Left lobe of liver (tissue), 2 donors: ENCODE measurements around the gene TOM1. TPM values are rescaled to one million over a fixed set of nuclear protein-coding genes. Genes with fewer than 3 reads are reported as not detected.

ENCODE experiments used
- ATAC-seq: fragments of 200-7000 bp; cut with Tn5 transposase; one replicate; pipeline ENCODE4 v1.9.1; 2020; ENCODE audit warnings: mild to moderate bottlenecking, moderate library complexity
- DNase-seq: peaks from one replicate; pipeline ENCODE4 v3.0.0-alpha.2; 2020; ENCODE audit warnings: low spot score
- total RNA-seq: library from RNA; stranded (reverse); gene quantifications from one replicate; pipeline ENCODE4 v1.2.1, GENCODE V29; 2021
- donor health status: DM: no; HTN: no; CAD: no; lungs with moderate emphysema.
- donor health status: DM: no; HTN: yes; CAD: no.

TOM1 gene
- total RNA-seq, 1 donor from 2014 or later = 49.1 TPM

DNA sequence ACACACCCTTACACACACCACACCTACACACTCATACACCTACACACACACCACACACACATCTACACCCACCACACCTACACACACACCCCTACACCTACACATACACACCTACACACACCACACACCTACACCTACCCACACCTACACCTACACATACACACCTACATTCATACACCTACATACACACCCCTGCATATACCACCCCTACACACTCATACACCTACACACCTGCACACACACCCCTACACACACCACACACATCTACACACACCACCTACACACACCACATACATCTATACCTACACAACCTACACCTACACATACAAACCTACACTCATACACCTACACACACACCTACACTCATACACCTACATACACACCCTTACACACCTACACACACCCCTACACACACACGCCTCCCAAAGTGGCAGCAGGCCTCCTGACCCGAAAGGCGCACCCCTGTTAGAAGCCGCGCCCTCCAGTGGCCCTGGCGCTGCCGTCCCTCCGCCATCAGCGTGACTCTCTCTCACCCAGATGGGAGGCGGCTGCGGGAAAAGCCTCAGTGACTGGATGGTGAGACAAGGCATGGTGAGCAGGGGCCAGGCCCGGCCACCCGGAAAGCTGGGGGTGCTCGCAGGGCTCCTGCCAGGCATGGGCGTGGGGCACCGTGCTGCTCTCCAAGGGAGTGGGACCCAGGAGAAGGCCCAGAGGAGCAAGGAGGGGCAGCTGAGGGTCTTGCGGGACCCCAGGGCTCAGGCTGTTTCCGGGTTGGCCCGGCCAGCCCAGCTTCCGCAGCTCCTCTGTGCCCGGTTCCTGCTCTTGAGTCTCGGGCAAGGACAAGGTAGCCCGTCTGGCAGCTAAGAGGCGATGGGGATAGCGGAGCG, 44.2 kb downstream of the TOM1 start:
- ATAC-seq (no peak), DNase-seq (no peak)

DNA sequence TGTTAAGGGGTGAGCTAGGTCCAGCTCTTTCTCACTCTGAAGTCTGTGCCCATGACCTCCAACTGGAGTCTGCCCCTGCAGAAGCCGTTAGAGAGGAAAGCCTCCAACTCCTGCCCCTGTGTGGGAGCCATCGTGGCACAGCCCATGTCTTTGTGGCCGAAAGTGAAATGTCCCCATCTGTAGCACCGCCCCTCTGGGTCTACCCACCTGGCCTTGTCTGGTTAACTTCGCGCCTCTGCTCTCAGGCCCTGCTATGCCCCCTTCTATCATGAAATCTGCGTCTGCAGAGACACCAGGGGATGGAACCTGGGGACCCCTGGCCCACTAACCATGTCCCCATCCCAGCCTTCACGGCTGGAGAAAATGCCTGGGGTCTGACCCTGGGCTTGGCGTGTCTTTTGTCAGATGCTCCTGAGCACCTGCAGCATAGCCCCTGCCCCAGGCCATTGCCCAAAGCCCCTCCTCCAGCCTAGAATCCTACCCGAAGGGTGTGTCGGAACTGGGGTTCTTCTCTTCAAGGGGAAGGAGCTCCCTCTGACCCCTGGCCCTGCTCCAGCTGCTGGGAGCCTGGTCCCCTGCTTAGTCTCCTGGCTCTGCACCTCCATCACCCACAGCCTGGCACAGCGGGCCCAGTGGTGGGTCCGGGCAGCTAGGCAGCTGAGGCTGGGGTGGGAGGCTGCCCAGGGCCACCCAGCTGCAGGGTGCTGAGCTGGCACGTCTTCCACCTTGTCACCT, 45.4 kb downstream of the TOM1 start:
- DNase-seq = no peak

DNA sequence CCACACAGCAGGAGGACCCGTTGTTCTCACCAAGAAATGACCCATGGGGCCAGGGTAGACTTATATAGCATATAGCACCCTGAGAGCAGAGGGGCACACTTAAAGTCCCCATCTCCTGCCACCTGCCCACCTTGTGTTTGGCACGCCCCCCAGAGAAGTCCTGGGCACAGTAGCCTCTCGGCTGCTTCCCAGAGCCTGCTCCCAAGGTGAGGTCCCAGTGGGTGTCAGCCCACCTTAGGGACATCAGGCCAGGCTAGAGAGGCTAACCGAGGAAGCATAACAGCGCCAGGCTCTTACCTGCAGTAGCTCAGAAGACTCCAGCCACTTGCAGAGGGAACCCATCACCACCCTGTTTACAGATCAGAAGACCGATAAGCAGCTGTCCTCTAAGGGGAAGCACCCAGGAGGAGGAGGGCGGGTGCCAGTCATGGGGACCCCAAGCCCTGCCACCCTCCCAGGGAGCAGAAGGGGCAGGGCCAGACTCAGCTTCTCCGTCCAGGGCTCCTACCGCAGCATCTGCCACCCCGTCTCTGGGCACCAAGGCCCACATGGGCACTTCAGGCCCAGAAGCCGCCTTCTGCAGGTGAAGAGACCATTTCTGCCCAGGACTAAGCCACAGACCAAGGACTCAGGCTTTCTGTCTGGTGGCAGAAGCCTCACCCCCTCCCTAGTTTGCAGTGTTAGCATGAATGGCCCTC, 46.3 kb downstream of the TOM1 start:
- no peak for DNase-seq
- ATAC-seq = no peak

More for the DNA sequence above, 45.4 kb downstream of the TOM1 start:
- ATAC-seq = no peak

DNA sequence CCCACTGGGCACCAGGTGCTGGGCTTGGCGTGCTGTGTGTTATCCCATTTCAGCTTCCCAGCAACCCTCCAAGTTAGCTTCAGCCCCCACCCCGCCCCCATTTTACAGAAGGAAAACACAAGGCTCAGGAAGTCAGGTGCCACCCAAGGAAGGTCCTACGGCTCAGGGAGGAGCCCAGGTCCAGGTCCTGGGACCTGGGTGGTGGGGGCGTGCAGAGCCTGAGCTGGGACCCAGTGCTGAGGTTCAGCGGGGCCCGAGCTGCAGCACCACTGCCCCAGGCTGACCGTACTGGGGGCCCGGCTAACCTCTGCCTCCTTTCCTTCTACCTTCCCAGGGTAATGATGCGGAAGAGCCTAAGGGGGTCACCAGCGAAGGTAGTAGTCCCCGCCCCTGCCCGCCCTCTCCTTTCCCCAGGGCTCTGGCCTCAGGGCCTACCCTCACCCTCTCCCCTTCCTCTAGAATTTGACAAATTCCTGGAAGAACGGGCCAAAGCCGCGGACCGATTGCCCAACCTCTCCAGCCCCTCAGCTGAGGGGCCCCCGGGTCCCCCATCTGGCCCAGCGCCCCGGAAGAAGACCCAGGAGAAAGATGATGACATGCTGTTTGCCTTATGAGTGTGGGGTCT, 47.0 kb downstream of the TOM1 start:
- ATAC-seq (no peak), DNase-seq (no peak)

DNA sequence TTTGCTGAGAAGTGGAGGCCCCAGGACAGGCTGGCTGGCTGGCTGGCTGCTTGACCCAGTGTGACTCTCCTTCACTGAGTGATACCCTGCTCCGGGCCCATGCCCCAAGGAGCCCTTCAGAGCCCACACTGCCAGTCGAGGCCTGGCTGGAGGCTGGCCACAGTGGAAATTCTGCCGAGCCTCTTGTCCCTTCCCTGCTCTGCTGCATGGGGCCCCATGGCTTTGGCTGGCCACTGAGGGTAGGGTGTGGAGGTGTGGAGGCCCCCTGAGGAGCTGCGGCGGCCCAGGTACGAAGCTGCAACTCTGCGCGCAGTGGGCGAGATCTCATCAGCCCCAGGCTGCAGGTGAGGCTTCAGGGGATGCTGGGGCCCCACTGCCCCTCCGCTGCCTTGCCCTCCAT, 47.8 kb downstream of the TOM1 start:
- no peak for DNase-seq
- no peak for ATAC-seq

DNA sequence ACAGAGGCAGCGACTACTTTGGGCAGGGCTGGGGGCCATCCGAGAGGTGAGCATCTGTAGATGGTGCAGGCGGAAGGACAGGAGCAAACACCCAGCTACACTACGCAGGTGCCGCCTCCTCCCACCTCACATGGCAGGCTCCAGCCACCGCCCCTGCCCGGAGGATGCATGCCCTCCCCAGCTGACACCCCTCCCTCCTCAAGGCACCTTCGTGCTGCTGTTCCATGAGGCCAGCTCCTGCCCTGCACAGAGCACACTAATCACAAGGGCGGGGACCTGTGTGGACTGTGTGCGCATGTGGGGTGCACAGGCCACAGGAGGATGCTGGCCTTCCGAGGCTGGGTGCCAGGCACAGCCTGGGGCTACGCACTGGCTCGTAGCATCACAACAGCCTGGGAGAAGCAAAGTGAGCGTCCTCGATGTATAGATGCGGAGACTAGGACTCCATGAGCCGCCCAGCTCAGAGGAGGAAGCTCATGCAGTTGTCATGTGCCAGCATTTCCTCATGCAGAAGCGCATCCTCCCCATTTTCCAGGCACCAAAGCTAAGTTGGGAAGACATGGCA, 48.4 kb downstream of the TOM1 start:
- no peak for DNase-seq
- ATAC-seq = no peak

DNA sequence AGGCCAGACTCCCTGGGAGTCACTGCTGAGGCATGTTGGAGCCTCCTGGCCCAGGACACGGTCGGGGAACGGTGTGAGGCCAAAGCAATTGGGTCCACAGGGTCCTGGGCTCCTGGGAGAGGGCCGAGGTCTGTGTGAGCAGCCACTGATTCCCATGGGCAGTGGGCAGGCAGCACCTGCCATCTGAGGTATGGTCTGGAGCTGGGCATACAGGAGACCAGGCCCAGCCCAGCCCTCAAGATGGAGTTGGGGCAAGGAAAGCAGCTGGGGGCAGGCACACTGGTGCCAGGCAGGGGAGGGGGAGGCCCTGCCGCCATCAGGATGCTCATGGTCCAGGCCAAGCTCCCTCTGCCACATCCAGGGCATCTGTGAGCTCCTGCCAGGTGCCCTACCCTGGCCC, 49.0 kb downstream of the TOM1 start:
- ATAC-seq = no peak
- no peak for DNase-seq

DNA sequence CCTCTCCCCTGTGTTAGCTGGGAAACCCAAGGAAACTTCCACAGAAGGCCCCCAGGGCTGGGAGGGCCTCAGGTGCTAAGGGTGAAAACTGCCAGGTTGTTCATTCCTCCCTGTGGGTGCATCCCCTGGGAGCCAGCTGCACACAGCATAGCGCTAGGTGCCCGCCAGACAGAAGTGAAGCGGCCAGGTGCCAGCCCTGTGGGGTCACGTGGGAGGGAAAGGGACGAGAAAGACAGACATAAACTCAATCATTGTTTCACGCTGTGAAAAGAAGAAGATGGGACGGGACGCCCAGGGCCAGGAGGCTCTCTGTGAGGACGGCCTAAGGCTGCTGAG, 49.6 kb downstream of the TOM1 start:
- DNase-seq (peak; percentile 54), ATAC-seq (peak; percentile 3)

DNA sequence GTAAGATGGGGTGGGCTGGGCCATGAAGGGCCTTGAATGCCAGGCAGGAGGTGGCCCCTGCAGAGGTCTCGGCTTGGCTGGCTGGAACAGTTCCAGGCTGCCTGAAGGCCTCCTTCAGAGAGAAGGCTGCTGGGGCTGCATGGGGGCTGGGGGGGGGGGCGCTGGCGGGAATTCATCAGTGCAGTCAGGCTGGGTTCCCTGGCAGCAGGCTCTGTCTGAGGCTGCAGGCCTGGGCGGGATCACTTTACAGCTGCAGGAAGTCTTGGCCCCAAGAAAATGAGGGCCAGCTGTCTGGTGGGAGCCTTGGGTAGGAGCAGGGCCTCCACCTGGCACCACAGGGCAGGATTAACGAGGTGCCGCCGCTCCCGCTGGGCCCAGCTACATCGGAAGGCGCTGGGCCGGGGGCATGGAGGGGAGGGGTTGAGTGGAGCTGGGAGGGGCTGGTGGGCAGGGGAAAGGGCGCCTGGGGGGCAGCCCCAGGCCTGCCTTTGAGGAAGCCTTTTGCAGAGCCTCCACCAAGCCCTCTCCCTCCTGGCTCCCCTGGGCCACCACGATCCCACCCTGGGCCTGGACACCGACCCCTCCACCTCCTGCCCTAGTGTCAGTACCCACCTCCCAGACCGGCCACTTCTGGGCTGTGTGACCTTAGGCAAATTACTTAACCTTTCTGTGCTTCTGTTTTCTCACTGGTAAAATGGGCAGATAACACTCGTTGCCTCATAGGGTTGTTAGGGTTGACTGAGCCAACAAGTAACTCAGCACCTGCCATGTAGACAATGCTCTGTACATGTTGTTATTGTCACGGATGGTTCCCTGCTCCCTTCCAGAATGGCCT, 50.2 kb downstream of the TOM1 start:
- DNase-seq (peak; percentile 59), ATAC-seq (peak; percentile 39)

DNA sequence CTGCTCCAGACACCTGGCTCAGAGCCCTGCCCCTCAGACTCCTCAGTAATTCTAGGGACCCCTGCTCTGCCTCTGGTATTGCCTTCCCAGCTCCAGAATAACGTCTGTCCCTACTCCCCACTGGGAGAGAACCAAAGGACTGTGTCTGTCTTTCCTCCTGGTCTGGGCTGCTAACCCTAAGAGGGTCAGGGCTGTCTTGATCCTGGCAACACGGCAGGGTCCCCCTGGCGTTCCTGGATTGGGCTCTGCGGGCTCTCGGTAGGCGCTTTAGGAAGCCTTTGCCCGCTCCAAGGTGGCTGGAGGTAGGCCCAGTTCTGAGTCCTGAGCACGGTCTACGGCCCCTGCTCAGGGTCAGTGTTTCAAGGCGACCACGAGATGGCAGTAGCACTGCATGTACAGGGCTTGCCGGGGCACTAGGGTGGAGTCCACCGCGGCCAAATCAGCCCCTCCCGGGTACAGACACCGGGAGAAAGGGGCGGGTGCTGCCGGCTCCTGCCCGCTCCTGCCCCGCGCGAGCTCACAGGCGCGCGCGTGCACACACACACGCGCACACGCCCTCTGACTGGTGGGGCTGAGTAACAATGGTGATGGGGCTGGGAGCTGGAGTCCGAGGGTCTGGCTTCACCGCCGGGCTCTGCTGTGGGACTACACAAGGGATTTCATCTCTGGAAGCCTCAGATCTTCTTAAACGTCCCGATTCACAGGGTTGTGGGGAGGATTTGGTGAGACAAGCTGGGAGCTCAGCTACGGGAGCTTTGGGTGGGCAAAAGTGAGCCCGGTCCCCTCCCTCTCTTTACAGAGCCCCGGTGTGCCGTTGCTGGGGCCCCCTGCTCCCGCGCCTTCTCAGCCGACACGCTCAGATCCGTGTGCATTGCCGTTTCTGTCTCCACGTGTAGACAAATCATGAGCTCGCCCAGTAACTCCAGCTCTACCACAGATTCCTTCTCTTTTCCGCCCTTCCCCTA, 51.1 kb downstream of the TOM1 start:
- DNase-seq (peak; percentile 95), ATAC-seq (peak; percentile 90)

DNA sequence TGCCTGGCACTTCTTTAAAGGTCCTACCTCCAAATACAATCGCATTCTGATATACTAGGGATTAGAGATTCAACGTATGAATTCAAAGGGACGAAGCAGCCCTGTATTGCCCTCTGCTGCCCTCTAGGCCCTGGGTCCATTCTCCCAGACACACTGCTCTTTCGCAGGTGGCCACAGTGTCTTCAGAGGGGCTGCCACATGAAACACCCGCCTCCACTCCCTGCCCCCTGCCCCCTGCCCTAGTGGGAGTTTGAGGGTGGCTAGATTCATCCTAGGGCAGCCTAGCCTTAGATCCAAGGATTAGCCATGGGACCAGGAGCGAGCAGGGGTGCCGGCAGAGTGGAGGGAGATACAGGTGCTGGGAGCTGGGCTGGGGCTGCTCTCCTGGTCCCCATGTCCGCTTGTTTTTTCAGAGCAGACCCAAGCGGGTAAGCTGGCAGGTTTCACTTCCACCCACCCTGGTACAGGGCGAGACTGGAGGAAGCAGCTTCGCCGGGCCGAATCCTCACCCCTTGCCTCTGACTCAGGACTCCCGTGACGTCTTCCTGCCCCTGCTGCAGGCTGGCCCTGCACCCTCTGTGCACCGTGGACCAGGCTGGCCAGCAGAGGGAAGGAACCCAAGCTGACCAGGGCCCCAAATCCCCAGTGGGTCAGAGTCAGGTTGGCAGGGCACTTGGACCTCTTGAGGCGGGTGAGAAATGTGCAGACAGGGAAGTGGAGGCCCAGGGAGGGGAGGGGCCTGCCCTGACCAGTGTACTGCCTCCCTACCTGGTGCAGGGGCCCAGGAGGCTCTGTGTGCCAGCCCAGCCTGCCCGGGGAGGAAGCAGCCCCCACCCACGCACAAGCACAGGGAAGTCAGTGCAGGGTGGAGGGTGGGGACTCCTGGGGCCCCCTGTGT, 52.8 kb downstream of the TOM1 start:
- no peak for DNase-seq
- peak; percentile 34 for ATAC-seq

DNA sequence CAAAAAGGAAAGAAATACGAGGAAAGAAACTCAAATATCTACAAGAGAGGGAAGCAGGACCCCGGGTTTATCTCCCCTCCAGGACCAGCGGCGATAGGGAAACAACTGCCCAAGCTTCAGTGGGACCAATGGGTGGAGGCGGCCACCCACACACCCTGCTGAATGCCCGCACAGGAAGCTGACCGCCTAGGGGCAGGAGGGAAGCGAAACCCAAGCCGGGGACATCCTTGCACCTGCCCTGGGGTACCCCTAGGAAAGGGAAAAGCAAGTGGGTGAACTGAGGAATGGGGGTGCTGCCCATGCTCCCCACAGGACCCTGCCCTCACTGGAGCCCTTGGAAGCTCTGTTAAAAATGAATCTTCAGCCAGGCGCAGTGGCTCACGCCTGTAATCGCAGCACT, 53.6 kb downstream of the TOM1 start:
- ATAC-seq (no peak), DNase-seq (no peak)

DNA sequence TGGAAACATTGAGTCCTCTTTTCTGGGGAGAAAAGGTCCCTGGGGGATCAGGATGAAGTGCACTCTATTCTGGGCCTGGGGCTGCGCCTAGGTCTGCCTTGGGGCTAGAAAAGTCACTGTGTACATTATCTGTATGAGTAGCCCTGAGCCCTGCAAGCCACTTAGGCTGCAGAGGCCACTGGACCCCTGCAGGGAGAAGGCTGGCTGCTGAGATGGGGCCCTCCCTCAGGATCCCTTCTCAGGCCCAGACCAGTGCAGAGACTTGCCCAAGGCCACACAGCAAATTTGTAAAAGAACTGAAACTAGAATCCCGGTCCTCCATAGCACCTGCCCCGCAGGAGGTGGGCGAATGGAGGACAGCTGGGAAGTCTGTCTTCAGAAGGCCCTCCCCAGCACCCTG, 54.4 kb downstream of the TOM1 start:
- DNase-seq (no peak), ATAC-seq (no peak)

DNA sequence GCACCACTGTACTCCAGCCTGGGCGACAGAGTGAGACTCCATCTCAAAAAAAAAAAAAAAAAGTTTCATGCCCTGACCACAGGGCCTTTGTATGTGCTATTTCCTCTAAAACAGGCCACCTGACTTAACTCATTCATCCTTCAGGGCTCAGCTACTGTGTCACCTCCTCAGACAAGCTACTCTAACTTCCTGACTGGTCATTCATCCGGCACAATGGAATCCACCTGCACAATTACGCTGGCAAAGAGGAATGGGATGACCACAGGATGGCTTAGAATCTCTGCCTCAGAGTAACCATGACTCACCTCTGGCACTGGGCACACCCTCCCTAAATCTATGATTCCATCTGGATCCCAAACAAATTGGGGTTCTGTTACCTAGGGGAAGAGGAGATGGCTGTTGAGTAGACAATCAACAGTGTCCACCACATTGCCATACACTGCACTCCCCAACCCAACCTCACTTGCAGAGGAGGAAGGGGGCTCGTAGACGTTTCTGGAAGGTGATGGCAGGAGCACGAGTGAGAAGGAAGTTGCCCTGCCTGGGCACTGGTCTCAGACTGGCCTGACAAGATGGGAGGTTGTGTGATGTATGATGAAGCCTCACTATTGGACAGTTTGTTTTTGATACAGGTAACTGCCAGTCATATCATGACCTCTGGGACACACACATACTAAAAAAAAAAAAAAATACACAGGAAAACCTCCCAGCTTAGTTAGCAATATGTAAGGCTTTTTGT, 58.4 kb downstream of the TOM1 start:
- ATAC-seq (no peak), DNase-seq (no peak)

DNA sequence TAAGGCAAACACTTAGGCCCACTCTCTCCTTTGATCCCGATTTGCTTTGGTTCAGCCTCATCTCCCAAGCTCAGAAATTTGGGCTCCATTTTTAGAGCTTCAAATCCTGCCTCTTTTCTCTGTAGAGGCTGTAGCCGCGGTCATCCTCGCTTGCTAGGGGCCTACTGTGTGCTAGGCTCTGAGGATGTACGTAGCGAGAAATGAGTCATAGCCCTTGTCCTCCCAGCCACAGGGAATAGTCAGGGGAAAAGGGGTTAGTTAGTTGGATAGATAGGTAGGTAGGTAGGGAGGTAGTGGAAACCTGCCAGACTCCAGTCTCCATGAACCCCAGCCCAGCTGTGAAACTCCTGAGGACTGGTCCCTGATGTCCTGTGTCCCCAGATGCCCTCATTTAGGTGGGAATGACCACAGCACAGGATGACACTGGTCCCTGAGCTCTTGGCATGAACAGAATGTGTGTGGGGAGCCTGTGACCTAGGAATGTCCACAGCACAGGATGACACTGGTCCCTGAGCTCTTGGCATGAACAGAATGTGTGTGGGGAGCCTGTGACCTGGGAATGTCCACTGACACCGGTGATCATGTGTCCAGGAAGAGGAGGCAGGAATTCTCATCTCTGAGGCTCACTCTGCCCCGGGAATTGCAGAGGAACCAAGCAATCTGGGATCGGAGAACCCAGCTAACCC, 59.8 kb downstream of the TOM1 start:
- no peak for DNase-seq
- ATAC-seq = no peak

DNA sequence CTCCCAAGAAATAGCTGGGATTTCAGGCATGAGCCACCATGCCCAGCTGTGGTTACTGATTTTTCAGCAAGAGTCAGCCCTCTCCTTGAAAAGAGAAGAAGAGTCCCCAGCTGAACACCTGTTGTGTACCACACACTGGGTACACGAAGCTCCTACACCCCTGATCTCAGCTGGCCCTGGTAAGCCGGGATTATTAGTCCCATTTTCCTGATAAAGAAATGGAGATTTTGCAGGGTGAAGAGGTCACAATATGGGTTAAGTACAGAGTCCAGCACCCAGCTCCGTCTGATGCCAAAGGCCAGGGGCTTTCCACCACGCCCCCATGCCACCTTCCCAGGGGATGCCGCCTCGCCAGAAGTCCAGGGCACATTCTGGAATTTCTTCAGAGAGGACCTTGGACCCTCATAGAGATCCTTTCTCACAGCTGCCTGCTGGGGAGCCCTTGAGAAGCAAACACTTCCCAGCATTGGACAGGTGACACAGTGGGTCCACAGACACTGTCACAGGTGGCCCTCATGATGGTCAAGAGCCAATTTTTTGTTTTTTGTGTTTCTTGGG, 61.4 kb downstream of the TOM1 start:
- no peak for DNase-seq
- no peak for ATAC-seq
